Loucy (cell line): ENCODE results near the gene TMEM132D.

Experiments
- H2AFZ ChIP-seq: fragments of 200-600 bp; sonication (generic); 2 replicates; pipeline ENCODE4 v1.6.0; 2016; ENCODE audit warnings: antibody characterized with exemption, mild to moderate bottlenecking, low read length, moderate library complexity
- H3F3A ChIP-seq: fragments of 200-600 bp; 2 replicates; pipeline ENCODE4 v1.6.0; 2016; ENCODE audit warnings: antibody characterized with exemption, low read depth, mild to moderate bottlenecking
- H3K27me3 ChIP-seq: fragments of 200-600 bp; sonication (generic); 2 replicates; pipeline ENCODE4 v1.6.1; 2014; ENCODE audit warnings: low read length, mild to moderate bottlenecking; ENCODE audit not compliant: insufficient read depth, poor library complexity, severe bottlenecking
- H3K36me3 ChIP-seq: fragments of 200-600 bp; sonication (generic); 2 replicates; pipeline ENCODE4 v1.6.1; 2016; ENCODE audit warnings: low read length; ENCODE audit not compliant: insufficient read depth
- H3K4me1 ChIP-seq: fragments of 200-600 bp; sonication (generic); 2 replicates; pipeline ENCODE4 v1.5.1; 2014; ENCODE audit warnings: low read length, mild to moderate bottlenecking; ENCODE audit not compliant: insufficient read depth, poor library complexity, severe bottlenecking
- H3K4me2 ChIP-seq: fragments of 200-600 bp; sonication (generic); 2 replicates; pipeline ENCODE4 v1.6.0; 2014; ENCODE audit warnings: antibody characterized with exemption, low read length, low read depth, mild to moderate bottlenecking; ENCODE audit not compliant: poor library complexity, severe bottlenecking
- H3K4me3 ChIP-seq: fragments of 200-600 bp; sonication (generic); 2 replicates; pipeline ENCODE4 v1.5.1; 2014; ENCODE audit warnings: low read length, mild to moderate bottlenecking, mixed read lengths; ENCODE audit not compliant: poor library complexity, severe bottlenecking
- H3K79me2 ChIP-seq: fragments of 200-600 bp; sonication (generic); 2 replicates; pipeline ENCODE4 v1.6.1; 2014; ENCODE audit warnings: low read length; ENCODE audit not compliant: insufficient read depth
- H3K9ac ChIP-seq: fragments of 200-600 bp; sonication (generic); 2 replicates; pipeline ENCODE4 v1.6.0; 2014; ENCODE audit warnings: mild to moderate bottlenecking, low read depth, low read length, moderate library complexity; ENCODE audit not compliant: poor library complexity, severe bottlenecking
- H3K9me2 ChIP-seq: fragments of 200-600 bp; sonication (generic); replicated peaks from 2 replicates; pipeline ENCODE4 v1.6.1; 2016; ENCODE audit warnings: low read depth, low read length, mixed read lengths
- H3K9me3 ChIP-seq: fragments of 200-600 bp; sonication (generic); 2 replicates; pipeline ENCODE4 v1.6.1; 2014; ENCODE audit warnings: mild to moderate bottlenecking, antibody characterized with exemption, low read length, low read depth; ENCODE audit not compliant: insufficient read depth
- H4K20me1 ChIP-seq: fragments of 200-600 bp; sonication (generic); 2 replicates; pipeline ENCODE4 v1.6.0; 2014; ENCODE audit warnings: antibody characterized with exemption, low read length, mild to moderate bottlenecking; ENCODE audit not compliant: insufficient read depth, poor library complexity, severe bottlenecking
- CTCF ChIP-seq: fragments of 200-600 bp; sonication (generic); conservative IDR thresholded peaks from 2 replicates; pipeline ENCODE4 v1.5.1; 2014; ENCODE audit warnings: mild to moderate bottlenecking, antibody characterized with exemption, low read length
- EZH2phosphoT487 ChIP-seq: fragments of 200-600 bp; IDR thresholded peaks from 2 replicates; pipeline ENCODE4 v1.6.1; 2018; ENCODE audit warnings: antibody characterized with exemption, mild to moderate bottlenecking, moderate library complexity, borderline replicate concordance

TMEM132D gene

GRCh38 chr12:129481921-129482320 is 421.9 kb downstream of the TMEM132D start:
- H3F3A ChIP-seq, result no peaks in the 10 kb centered on the region
- H3K4me1 ChIP-seq, result no peaks in the 10 kb centered on the region
- H3K4me3 ChIP-seq, result no peak overlapping the region
- H2AFZ ChIP-seq, result no peak overlapping the region
- no peaks in the 10 kb centered on the region; the same call in 1 of the 2 replicates for H3K9me3 ChIP-seq
- no peak overlapping the region for H3K4me2 ChIP-seq
- H4K20me1 ChIP-seq, result no peaks in the 10 kb centered on the region
- no peaks in the 10 kb centered on the region for H3K27me3 ChIP-seq
- TF ChIP-seq CTCF (no peak), EZH2phosphoT487 (no peak)
- H3K36me3 ChIP-seq, result no peaks in the 10 kb centered on the region
- no peak overlapping the region for H3K9ac ChIP-seq
- H3K79me2 ChIP-seq, result no peaks in the 10 kb centered on the region
- no peaks in the 10 kb centered on the region for H3K9me2 ChIP-seq

GRCh38 chr12:129470196-129470595 is 433.6 kb downstream of the TMEM132D start:
- Histone ChIP-seq H3K4me2 (no peak overlapping the region), H3K4me1 (no peaks in the 10 kb centered on the region), H3K27me3 (no peaks in the 10 kb centered on the region), H2AFZ (no peak overlapping the region), H3F3A (no peaks in the 10 kb centered on the region), H3K9me3 (no peaks in the 10 kb centered on the region; the same call in 1 of the 2 replicates), H3K9me2 (no peaks in the 10 kb centered on the region), H3K79me2 (no peaks in the 10 kb centered on the region), H3K4me3 (no peak overlapping the region), H3K36me3 (no peaks in the 10 kb centered on the region), H3K9ac (no peak overlapping the region), H4K20me1 (no peaks in the 10 kb centered on the region)
- TF ChIP-seq CTCF (no peak), EZH2phosphoT487 (no peak)

GRCh38 chr12:129467726-129468125 is 436.1 kb downstream of the TMEM132D start:
- H2AFZ ChIP-seq, result no peak overlapping the region
- no peak overlapping the region for H3K4me2 ChIP-seq
- H3K9me2 ChIP-seq, result no peaks in the 10 kb centered on the region
- TF ChIP-seq EZH2phosphoT487, result no peak
- TF ChIP-seq CTCF, result no peak
- H3K9ac ChIP-seq, result no peak overlapping the region
- no peaks in the 10 kb centered on the region for H3K36me3 ChIP-seq
- no peaks in the 10 kb centered on the region for H3K79me2 ChIP-seq
- no peaks in the 10 kb centered on the region; the same call in 1 of the 2 replicates for H3K9me3 ChIP-seq
- H3K4me1 ChIP-seq, result no peaks in the 10 kb centered on the region
- no peak overlapping the region for H3K4me3 ChIP-seq
- H3K27me3 ChIP-seq, result no peaks in the 10 kb centered on the region
- H4K20me1 ChIP-seq, result no peaks in the 10 kb centered on the region
- no peaks in the 10 kb centered on the region for H3F3A ChIP-seq
